Esophagus squamous epithelium (tissue), 4 donors: Measurements from ENCODE around the gene KDM3A.

Source experiments
- POLR2A ChIP-seq, 4 donors: fragments of 450-650 bp; IDR thresholded peaks; one replicate each; pipeline ENCODE4 v1.6.1; 2017; ENCODE audit warnings: antibody characterized with exemption in 4 of 4, mild to moderate bottlenecking in 4 of 4, moderate library complexity in 3 of 4
- TF ChIP-seq, protein P1 (sequence below), 6 experiments: fragments of 450-650 bp in 4 of 6; fragments of 200-600 bp in 2 of 6; sonication (generic) in 2 of 6; IDR thresholded peaks; one replicate each; pipeline ENCODE4 v1.5.1; 2016 to 2019; ENCODE audit warnings: antibody characterized with exemption in 6 of 6, mild to moderate bottlenecking in 4 of 6, moderate library complexity in 4 of 6

DNA sequence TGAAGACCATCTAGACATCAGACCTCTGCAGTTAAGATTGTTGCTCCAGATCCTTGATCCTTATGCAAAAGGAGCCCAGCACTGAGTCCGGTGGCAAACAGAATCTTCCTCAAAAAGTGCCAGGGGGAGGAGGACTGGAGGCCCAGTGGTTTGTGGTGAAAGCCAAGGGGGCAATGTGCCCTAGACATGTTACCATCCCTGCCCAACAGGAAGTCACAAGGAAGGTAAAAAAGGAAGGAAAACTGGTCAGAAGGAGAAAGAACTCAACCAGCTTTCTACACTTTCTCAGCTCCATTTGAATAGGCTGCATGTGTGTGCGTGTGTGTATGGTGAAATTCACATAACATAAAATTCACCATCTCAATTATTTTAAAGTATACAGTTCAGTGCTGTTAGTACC is 25.0 kb upstream of the KDM3A start:
- TF ChIP-seq, protein P1, sequence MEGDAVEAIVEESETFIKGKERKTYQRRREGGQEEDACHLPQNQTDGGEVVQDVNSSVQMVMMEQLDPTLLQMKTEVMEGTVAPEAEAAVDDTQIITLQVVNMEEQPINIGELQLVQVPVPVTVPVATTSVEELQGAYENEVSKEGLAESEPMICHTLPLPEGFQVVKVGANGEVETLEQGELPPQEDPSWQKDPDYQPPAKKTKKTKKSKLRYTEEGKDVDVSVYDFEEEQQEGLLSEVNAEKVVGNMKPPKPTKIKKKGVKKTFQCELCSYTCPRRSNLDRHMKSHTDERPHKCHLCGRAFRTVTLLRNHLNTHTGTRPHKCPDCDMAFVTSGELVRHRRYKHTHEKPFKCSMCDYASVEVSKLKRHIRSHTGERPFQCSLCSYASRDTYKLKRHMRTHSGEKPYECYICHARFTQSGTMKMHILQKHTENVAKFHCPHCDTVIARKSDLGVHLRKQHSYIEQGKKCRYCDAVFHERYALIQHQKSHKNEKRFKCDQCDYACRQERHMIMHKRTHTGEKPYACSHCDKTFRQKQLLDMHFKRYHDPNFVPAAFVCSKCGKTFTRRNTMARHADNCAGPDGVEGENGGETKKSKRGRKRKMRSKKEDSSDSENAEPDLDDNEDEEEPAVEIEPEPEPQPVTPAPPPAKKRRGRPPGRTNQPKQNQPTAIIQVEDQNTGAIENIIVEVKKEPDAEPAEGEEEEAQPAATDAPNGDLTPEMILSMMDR (IDR thresholded peaks at IDR 0.05): no peak
- no peak for TF ChIP-seq POLR2A (IDR thresholded peaks at IDR 0.05)
